Activated T-helper 1 cell treated with anti-CD3 and anti-CD28 coated beads, Interleukin-12 subunit alpha, Interleukin-12 subunit beta, Interleukin-2, Interleukin-4 antibody, amounts not matched to agents 30 ng/mL and 10 ng/mL and 1 ng/mL, durations not matched to agents 14 hours and 24 hours and 36 hours (primary cell): ENCODE results near the gene SVOPL. TPM values are rescaled to one million over a fixed set of nuclear protein-coding genes. Genes with fewer than 3 reads are reported as not detected.

ENCODE experiments used
- DNase-seq: peaks from one replicate; pipeline ENCODE4 v3.0.0; 2021; ENCODE audit warnings: low spot score
- H3K27ac Mint-ChIP-seq: one replicate; pipeline ENCODE4 v1.8.0; 2021; ENCODE audit warnings: mild to moderate bottlenecking, mixed read lengths
- H3K27me3 Mint-ChIP-seq: one replicate; pipeline ENCODE4 v1.8.0; 2022; ENCODE audit warnings: mild to moderate bottlenecking, moderate library complexity, mixed read lengths; ENCODE audit not compliant: insufficient read depth
- H3K36me3 Mint-ChIP-seq: one replicate; pipeline ENCODE4 v1.8.0; 2021; ENCODE audit warnings: low read depth, mixed read lengths
- H3K4me1 Mint-ChIP-seq: one replicate; pipeline ENCODE4 v1.8.0; 2021; ENCODE audit warnings: low read depth, mixed read lengths
- H3K4me3 Mint-ChIP-seq: one replicate; pipeline ENCODE4 v1.8.0; 2021; ENCODE audit warnings: mild to moderate bottlenecking, moderate library complexity, mixed read lengths
- H3K9me3 Mint-ChIP-seq: one replicate; pipeline ENCODE4 v1.8.0; 2021; ENCODE audit warnings: mixed read lengths
- intact Hi-C: fragments of 100-400 bp; cut with micrococcal nuclease; formaldehyde crosslinking; loops from one replicate; pipeline ENCODE4 v1.15.1; 2024
- total RNA-seq: library from RNA; stranded (reverse); gene quantifications from 2 replicates; pipeline ENCODE4 v1.2.3, GENCODE V29; 2022

The SVOPL gene
- total RNA-seq, 1 donor from 2014 or later = not detected

DNA sequence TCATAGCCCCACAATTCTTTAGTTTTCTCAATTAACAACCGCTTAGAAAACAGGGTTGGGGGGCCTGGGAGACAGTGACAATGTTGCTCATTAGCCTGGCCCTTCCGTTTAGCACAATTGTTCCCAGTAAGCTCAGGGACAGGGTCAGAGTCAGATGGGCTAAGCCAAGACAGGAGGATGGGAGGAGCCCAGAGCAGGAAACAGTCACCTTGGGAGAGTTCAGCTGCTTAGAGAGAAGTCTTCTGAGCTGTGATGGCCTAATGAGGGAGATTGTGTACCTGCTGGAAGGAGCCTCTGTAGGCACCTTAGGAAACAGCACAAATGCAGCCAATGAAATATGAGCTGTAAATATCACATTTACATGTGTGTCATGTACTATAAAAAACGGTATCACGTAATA lies 35.9 kb downstream of the SVOPL start:
- Mint-ChIP-seq H3K36me3 (no peaks in the 10 kb centered on the region), H3K4me3 (peak overlapping the region; percentile 27), H3K27ac (no peak overlapping the region), H3K27me3 (peaks cover 25% of the 10 kb centered on the region), H3K4me1 (peaks cover 23% of the 10 kb centered on the region), H3K9me3 (no peaks in the 10 kb centered on the region)
- intact Hi-C loops = no loop called here
- no peak for DNase-seq

DNA sequence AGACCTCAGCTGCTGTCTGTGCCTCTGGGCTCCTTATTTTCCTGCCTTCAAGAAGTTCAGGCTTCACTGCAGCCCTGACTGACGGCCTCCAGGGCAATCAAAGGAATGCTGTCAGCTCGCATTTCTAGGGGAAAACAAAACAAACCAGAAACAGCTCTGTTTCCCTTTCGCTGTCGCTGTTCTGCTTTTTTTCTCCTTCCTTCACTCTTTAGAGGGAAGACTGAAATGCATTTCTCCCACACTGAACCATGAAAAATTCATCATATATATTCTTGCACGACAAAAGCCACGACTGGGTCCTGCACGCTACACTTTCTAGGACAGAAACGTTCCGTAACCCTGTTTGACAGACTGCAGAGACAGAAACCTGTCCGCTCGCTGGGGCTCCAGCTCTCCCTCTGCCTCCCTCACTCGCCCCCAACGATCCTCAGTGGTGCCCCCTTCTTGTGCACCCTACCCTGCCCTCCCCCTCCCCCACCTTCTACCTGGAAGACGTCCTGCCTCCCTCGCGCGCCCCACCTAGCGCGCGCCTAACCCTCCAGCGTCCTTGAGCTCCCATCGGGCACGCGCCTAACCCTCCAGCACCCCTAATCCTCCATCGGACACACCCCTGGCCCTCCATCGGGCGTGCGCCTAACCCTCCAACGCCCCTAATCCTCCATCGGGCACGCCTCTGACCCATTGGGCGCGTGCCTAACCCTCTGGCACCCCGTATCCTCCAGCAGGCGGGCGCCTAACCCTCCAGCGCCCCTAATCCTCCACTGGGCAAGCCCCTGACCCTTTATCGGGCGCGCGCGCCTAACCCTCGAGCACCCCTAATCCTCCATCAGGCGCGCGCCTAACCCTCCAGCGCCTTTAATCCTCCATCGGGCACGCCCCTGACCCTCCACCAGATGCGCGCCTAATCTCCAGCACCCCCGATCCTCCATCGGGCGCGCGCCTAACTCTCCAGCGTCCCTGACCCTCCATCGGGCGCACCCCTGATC lies 37.1 kb downstream of the SVOPL start:
- no peak overlapping the region for H3K27ac Mint-ChIP-seq
- peak overlapping the region; percentile 75 for H3K4me3 Mint-ChIP-seq
- peaks cover 25% of the 10 kb centered on the region for H3K27me3 Mint-ChIP-seq
- DNase-seq = no peak
- H3K36me3 Mint-ChIP-seq = no peaks in the 10 kb centered on the region
- no peaks in the 10 kb centered on the region for H3K9me3 Mint-ChIP-seq
- peaks cover 23% of the 10 kb centered on the region for H3K4me1 Mint-ChIP-seq
- intact Hi-C loops = no loop called here

DNA sequence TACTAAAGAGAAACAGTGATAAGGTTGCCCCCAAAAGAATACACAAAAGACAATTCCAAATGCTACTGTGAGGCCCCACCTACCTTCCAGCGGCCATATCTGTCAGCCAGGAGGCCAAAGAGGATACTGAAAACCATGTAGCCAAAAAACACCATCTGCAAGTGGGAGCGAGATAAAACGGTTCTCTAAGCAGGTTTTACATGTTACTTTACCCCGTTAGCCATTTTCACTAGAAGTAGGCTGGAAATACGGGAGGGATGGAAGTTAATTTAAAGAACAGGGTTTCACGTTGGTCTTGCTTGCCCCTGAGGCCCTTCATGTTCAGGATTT lies 38.2 kb downstream of the SVOPL start:
- Mint-ChIP-seq H3K9me3 (no peaks in the 10 kb centered on the region), H3K4me3 (no peak overlapping the region), H3K27me3 (peaks cover 25% of the 10 kb centered on the region), H3K27ac (no peak overlapping the region), H3K36me3 (no peaks in the 10 kb centered on the region), H3K4me1 (peaks cover 19% of the 10 kb centered on the region)
- DNase-seq = no peak
- intact Hi-C loops = no loop called here

DNA sequence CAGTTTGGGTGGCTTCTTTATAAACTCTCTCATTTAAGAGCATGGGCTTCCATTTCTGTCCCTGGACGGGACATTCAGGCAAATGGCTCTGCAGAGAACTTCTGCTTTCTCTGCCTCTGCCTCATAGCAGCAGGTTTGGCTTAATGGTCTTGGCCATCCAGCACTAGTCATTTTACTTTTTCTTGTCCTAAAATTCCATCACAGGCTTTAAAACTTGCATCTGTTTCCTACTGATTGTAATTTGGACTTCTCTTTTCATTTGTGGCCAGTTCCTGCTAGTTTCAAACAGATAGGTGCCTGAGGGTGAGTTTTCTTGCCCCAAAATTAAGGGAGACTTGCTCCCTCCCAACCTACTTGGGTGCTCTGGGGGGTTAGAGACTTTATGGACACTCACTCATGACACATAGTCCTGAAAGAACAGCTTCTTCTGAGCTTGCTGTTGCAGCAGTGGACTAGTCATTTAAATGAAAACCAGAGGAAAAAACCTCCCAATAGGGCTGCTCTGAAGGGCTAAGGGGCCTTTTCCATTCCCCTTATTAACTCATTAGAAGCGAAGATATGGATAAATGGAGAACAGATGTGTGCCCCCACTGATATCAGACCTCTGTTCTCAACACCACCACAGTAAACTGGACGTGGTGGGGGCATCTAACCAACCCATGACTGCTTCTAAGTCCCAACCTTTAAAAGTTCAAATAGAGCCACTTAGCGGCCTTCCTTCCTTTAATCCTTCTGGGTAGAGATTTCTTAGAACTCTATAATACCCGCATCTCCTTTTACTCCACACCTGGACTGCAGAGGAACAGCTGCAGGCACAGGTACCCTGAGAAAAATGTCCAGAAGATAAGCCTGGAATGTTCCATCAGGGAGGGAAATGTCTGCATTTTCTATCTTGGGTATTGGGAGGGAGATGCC lies 38.8 kb downstream of the SVOPL start:
- intact Hi-C loops = no loop called here
- Mint-ChIP-seq H3K36me3 (no peaks in the 10 kb centered on the region), H3K4me1 (peaks cover 12% of the 10 kb centered on the region), H3K27me3 (peaks cover 25% of the 10 kb centered on the region), H3K27ac (no peak overlapping the region), H3K4me3 (no peak overlapping the region), H3K9me3 (no peaks in the 10 kb centered on the region)
- no peak for DNase-seq

DNA sequence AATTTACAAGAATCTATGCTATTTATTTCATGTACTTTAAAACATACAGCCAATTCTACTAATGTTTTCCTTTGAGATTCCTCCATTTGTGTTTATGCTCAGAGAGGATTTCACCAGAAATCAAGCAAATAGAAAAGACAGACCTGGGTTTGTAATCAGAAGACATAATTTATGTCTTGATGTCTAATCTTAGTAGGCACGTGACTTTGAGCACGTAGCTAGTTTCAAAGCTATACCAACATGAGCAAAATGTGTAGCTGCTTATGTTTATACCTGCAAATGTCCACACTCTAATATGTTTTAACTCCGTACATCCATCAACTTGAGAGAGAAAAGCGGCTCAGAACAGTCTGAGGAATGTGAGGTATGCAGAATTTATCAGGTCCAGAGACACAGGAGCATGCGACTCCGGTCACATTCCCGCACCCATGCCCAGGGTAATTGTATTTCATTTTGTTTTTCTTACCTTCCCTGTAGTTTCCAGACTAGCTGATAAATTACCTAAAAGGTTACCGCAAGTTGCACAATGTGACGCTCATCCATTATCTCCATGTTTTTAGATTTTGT lies 40.0 kb downstream of the SVOPL start:
- Mint-ChIP-seq H3K9me3 (no peaks in the 10 kb centered on the region), H3K4me1 (peaks cover 10% of the 10 kb centered on the region), H3K27me3 (peaks cover 23% of the 10 kb centered on the region), H3K27ac (no peak overlapping the region), H3K36me3 (no peaks in the 10 kb centered on the region), H3K4me3 (no peak overlapping the region)
- no peak for DNase-seq
- intact Hi-C loops = no loop called here

DNA sequence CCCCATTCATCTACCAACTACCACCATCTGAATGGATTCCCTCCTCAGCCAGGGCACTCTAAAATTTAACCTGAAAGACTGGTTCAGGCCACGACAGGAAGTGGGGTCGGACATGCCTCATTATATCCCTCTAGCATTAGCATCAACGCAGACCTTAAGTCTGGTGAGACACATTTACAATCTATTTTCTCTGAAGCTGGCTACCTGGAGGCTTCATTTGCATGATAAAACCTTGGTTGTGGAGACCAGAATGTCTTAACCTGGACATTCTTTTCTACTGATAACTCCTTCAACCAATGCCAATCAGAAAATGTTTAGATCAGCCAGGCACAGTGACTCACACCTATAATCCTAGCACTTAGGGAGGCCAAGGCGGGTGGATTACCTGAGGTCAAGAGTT lies 42.3 kb downstream of the SVOPL start:
- intact Hi-C loops = no loop called here
- no peak overlapping the region for H3K4me3 Mint-ChIP-seq
- no peak overlapping the region for H3K27ac Mint-ChIP-seq
- no peak for DNase-seq
- peaks cover 3% of the 10 kb centered on the region for H3K4me1 Mint-ChIP-seq
- H3K36me3 Mint-ChIP-seq = no peaks in the 10 kb centered on the region
- no peaks in the 10 kb centered on the region for H3K9me3 Mint-ChIP-seq
- H3K27me3 Mint-ChIP-seq = peaks cover 12% of the 10 kb centered on the region

DNA sequence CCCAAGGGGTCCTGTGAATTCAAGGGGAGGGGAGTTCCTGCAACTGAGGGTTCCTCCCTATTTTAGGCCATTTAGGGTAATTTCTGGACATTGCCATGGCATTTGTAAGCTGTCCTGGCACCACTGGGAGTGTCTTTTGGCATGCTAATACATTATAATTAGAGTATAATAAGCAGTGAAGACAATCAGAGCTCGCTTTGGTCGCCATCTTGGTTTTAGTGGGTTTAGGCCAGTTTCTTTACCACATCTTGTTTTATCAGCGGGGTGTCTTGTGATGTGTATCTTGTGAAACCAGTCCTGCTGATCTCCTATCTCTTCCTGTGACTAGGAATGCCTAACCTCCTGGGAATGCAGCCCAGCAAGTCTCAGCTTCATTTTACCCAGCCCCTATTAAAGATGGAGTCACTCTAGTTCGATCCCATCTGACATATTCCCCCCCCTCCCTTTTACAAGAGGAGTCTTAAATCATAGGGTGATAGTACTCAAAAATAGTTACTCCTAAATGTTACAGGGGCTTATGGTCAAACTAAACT lies 43.2 kb downstream of the SVOPL start:
- H3K4me1 Mint-ChIP-seq = no peaks in the 10 kb centered on the region
- no peaks in the 10 kb centered on the region for H3K36me3 Mint-ChIP-seq
- no peak for DNase-seq
- intact Hi-C loops = no loop called here
- H3K4me3 Mint-ChIP-seq = no peak overlapping the region
- peaks cover 5% of the 10 kb centered on the region for H3K27me3 Mint-ChIP-seq
- H3K9me3 Mint-ChIP-seq = no peaks in the 10 kb centered on the region
- no peak overlapping the region for H3K27ac Mint-ChIP-seq

DNA sequence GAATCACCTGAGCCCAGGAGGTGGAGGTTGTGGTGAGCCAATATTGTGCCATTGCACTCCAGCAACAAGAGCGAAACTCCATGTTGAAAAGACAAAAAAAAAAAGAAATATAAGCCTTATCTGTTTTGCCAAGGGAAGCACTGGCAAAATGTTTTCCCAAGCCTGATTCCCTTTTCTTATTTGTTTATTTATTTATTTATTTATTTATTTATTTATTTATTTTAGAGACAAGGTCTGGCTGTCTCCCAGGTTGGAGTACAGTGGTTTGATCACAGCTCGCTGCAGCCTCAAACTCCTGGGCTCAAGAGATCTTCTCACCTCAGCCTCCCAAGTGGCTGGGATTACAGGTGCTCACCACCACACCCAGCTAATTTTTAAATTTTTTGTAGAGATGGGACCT lies 44.2 kb downstream of the SVOPL start:
- H3K36me3 Mint-ChIP-seq = no peaks in the 10 kb centered on the region
- H3K4me1 Mint-ChIP-seq = no peaks in the 10 kb centered on the region
- peaks cover 4% of the 10 kb centered on the region for H3K27me3 Mint-ChIP-seq
- no peaks in the 10 kb centered on the region for H3K9me3 Mint-ChIP-seq
- no peak overlapping the region for H3K4me3 Mint-ChIP-seq
- intact Hi-C loops = no loop called here
- no peak overlapping the region for H3K27ac Mint-ChIP-seq
- no peak for DNase-seq

DNA sequence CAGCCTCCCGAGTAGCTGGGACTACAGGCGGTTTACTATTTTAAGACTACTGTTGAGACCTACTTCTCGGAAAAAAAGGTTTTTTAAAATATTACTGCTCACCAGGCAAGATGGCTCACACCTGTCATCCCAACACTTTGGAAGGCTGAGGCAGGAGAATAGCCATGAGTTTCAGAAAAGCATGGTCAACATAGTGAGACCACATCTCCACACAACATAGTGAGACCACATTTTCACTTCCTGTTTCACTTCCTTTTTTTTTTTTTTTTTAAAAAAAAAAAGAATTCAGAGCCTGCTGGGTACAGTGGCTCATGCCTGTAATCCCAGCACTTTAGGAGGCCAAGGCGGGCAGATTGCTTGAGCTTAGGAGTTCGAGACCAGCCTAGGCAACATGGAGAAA lies 46.5 kb downstream of the SVOPL start:
- no peaks in the 10 kb centered on the region for H3K9me3 Mint-ChIP-seq
- no peaks in the 10 kb centered on the region for H3K27me3 Mint-ChIP-seq
- intact Hi-C loops = no loop called here
- no peaks in the 10 kb centered on the region for H3K4me1 Mint-ChIP-seq
- H3K27ac Mint-ChIP-seq = no peak overlapping the region
- no peak overlapping the region for H3K4me3 Mint-ChIP-seq
- no peaks in the 10 kb centered on the region for H3K36me3 Mint-ChIP-seq
- DNase-seq = no peak

DNA sequence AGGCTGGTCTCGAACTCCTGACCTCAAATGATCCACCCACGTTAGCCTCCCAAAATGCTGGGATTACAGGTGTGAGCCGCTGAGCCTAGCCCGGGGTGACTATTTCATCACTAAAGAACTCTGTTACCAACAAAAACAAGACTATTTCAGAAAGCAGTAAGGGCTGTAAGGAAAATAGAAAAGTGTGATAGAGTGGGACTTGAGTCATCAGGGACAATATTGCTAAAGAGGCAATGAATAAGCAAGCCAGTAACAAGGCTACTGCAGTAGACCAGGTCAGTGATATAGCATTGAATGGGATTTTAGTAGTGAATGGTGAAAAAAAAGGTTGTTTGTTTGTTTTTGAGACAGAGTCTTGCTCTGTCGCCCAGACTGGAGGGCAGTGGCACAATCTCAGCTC lies 51.7 kb downstream of the SVOPL start:
- intact Hi-C loops = no loop called here
- DNase-seq = no peak
- no peak overlapping the region for H3K4me3 Mint-ChIP-seq

DNA sequence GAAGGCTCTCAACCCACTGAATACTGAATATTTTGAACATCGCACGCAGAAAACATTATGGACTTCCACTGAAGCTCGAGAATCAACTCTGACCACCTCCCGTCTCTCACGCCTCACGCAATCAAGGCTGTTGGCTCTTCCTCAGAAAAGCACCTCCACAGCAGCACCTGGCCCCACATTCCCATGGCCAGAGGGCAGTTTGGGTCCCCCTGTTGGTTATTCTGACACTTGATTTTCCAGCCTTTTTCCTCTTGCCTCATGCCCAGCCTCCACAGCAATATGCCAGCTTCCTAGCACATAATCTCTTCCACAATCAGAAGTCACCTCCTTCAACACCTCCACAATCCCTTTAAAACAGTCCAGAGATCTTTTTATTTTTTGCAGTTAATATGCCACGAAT lies 55.9 kb downstream of the SVOPL start:
- Mint-ChIP-seq H3K36me3 (no peaks in the 10 kb centered on the region), H3K4me3 (no peak overlapping the region), H3K27ac (no peak overlapping the region), H3K27me3 (peaks cover 1% of the 10 kb centered on the region), H3K4me1 (no peaks in the 10 kb centered on the region), H3K9me3 (no peaks in the 10 kb centered on the region)
- no peak for DNase-seq
- intact Hi-C loops = no loop called here

More for the DNA sequence above, 51.7 kb downstream of the SVOPL start:
- Mint-ChIP-seq H3K4me1 (no peaks in the 10 kb centered on the region), H3K27ac (no peak overlapping the region), H3K36me3 (no peaks in the 10 kb centered on the region), H3K9me3 (no peaks in the 10 kb centered on the region), H3K27me3 (no peaks in the 10 kb centered on the region)

DNA sequence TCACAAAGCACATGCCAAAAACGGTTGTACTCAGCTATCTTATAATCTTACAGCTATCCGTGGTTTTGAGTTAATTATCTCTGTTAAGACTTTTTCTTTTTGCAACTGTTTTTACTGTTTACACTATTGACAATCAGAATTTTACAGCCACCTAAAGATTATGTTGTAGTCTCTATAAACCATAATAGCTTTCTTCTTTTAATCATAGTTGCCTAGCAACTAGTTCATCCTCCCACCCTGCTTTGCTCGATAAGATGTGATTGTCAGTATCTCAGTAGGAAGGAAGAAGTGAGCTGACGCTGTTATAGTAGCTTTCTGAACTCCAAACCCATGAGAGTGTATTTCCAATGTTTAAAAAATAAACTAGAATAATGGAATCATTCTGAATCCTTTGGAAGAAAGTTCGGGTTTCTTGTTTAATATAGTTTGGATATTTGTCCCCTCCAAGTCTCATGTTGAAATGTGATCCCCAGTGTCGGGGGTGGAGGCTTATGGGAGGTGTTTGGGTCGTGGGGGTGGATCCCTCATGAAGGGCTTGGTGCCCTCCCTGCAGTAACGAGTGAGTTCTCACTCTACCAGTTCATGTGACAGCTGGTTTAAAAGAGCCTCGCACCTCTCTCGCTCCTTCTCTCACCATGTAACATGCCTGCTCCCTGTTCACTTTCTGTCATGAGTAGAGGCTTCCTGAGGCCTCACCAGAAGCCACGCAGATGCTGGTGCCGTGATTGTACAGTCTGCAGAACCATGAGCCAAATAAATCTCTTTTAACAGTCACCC lies 68.1 kb downstream of the SVOPL start:
- Mint-ChIP-seq H3K4me1 (peaks cover 9% of the 10 kb centered on the region), H3K9me3 (no peaks in the 10 kb centered on the region), H3K36me3 (no peaks in the 10 kb centered on the region), H3K27ac (no peak overlapping the region), H3K4me3 (no peak overlapping the region), H3K27me3 (peaks cover 9% of the 10 kb centered on the region)
- intact Hi-C loops = no loop called here
- DNase-seq = no peak
